ENCODE measurements around the gene NFXL1.

The NFXL1 gene

DNA sequence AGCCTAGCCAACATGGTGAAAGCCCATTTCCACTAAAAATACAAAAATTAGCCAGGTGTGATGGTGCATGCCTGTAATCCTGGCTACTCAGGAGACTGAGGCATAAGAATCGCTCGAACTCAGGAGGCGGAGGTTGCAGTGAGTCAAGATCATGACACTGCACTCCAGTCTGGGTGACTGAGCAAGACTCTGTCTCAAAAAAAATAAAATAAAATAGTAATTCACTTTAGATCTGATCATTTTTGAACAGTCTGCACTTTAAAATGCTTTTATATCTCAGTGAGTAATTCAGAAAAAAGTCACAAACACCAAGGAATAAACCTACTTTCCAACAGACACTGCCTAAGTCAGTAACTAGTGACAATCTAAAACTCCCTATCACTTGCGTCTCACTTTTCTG lies 50.9 kb downstream of the NFXL1 start:
- ChIA-PET CTCF (interaction anchor here (1.3 kb wide), 1 partner anchor 24 kb away, joined by 3 read pairs; no protein-coding TSS in a partner anchor), POLR2A (no interaction called here)
- DNase-seq (ENCODE audit: low read depth, low spot score): no peak
- H3K4me3 ChIP-seq (ENCODE audit: low read depth, low read length): no peak overlapping the region
- TF ChIP-seq, protein P1, sequence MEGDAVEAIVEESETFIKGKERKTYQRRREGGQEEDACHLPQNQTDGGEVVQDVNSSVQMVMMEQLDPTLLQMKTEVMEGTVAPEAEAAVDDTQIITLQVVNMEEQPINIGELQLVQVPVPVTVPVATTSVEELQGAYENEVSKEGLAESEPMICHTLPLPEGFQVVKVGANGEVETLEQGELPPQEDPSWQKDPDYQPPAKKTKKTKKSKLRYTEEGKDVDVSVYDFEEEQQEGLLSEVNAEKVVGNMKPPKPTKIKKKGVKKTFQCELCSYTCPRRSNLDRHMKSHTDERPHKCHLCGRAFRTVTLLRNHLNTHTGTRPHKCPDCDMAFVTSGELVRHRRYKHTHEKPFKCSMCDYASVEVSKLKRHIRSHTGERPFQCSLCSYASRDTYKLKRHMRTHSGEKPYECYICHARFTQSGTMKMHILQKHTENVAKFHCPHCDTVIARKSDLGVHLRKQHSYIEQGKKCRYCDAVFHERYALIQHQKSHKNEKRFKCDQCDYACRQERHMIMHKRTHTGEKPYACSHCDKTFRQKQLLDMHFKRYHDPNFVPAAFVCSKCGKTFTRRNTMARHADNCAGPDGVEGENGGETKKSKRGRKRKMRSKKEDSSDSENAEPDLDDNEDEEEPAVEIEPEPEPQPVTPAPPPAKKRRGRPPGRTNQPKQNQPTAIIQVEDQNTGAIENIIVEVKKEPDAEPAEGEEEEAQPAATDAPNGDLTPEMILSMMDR (IDR thresholded peaks at IDR 0.05; ENCODE audit: insufficient read depth, low read length, missing control alignments): no peak

DNA sequence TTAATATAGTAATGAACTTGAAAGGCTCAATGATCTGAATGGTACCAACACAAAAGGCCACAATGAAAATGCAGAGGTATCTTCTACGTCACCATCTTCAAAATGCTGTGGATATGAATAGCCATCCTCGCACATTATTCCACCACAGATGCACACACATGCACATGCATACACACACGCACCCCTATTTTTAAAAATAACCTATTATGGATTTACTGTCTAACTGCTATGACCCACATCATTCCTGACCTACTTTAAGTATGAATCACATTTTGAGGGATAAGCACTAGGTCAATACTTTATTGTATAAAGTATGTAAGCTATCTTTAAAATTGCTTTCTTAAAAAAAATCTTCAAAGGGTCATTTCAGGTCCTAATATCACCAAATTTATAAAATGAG lies 52.1 kb downstream of the NFXL1 start:
- H3K4me3 ChIP-seq (ENCODE audit: low read depth, low read length): no peak overlapping the region
- POLR2A ChIA-PET: interaction anchor here (0.9 kb wide), 1 partner anchor 26 kb away, joined by 3 read pairs; no protein-coding TSS in a partner anchor
- DNase-seq (ENCODE audit: low read depth, low spot score): no peak
- CTCF ChIA-PET: interaction anchor here (0.6 to 0.9 kb wide), 2 partner anchors 114 to 157 kb away, joined by 3 read pairs; no protein-coding TSS in a partner anchor
- TF ChIP-seq, protein P1 (IDR thresholded peaks at IDR 0.05; ENCODE audit: insufficient read depth, low read length, missing control alignments): no peak

DNA sequence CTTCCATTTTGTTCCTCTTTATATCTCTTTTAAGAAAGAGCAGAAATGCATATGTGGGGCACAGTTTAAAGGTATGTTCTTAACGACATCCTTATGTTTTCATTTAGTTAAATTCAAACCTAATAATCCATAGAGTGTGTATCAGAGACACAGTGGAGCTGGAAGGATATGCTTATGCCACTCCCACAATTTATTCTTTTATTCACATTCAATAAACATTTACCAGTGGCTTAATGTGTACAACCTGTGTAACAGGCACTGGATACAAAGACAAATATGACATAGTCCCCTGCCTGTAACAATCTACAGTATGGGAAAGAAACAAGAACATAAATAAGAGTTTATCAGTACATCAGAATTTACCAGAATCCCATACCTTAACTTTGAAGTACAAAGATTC lies 54.1 kb downstream of the NFXL1 start:
- TF ChIP-seq, protein P1 (IDR thresholded peaks at IDR 0.05; ENCODE audit: insufficient read depth, low read length, missing control alignments): no peak
- DNase-seq (ENCODE audit: low read depth, low spot score): no peak
- ChIA-PET CTCF (no interaction called here), POLR2A (interaction anchor here (0.7 kb wide), 1 partner anchor 163 kb away, joined by 3 read pairs; no protein-coding TSS in a partner anchor)
- H3K4me3 ChIP-seq (ENCODE audit: low read depth, low read length): no peak overlapping the region

DNA sequence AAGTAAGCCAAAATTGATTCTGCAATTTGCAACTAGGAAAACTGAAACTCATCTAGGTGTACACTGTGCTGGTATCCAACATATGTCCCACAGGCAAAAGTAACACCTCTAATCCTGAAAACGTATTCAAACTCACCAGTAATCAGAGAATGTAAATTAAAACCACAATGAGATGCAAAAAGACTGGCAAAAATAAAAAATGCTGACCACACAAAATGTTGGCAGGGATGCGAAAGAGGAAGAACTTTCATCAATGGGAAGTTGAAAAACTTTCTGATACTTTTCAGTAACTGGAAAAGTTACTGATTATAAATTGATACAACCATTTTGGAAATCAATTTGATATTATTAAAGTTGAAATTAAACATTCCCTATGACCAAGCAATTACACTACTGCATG lies 56.4 kb downstream of the NFXL1 start:
- TF ChIP-seq, protein P1 (IDR thresholded peaks at IDR 0.05; ENCODE audit: insufficient read depth, low read length, missing control alignments): no peak
- no peak for DNase-seq (ENCODE audit: low read depth, low spot score)
- CTCF ChIA-PET: interaction anchor here (4.9 kb wide), 1 partner anchor 21 kb away, joined by 30 read pairs; the partner anchor contains the start of gene CORIN
- H3K4me3 ChIP-seq (ENCODE audit: low read depth, low read length): no peak overlapping the region
- POLR2A ChIA-PET: no interaction called here

DNA sequence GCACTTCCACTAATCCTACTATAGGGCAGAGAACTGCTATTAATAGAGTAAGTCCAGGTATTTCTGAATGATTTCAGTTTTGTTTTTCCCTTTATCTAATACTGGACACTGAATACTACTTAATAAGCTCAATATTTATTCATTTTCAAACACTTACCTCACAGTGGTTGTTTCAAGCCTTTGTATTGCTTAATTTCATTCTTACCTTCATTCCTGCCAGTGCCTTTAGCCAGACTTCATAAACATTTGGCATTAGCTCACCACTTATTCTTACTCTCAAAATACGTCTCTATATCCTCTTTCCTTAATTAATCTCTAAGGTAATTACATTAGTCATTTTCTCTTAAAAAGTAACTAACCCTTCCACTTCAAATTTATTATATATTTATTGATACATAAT lies 57.7 kb downstream of the NFXL1 start:
- H3K4me3 ChIP-seq (ENCODE audit: low read depth, low read length): no peak overlapping the region
- POLR2A ChIA-PET: no interaction called here
- DNase-seq (ENCODE audit: low read depth, low spot score): no peak
- TF ChIP-seq, protein P1 (IDR thresholded peaks at IDR 0.05; ENCODE audit: insufficient read depth, low read length, missing control alignments): no peak
- CTCF ChIA-PET: interaction anchor here (1.2 to 4.9 kb wide), 3 partner anchors 18 to 151 kb away, joined by 3 to 30 read pairs (median 8); partner anchors contain the start of gene CORIN

DNA sequence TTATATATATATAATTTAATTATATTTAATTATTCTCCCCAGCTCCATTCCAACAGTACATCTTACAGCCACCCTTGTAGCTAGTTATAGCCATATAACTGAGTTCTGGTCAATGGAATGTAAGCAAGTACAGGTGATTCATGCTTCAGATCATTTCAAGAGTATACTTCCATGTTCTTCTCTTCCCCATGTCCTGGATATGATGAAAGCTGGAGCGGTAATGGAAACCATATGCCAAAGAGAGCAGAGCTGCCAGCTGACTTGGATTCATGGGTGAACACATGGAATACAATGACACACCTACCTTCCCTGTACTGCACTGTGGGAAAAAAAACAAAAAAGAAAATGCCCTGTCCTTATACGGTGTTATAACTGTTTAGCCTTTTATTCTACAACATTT lies 59.0 kb downstream of the NFXL1 start:
- ChIA-PET POLR2A (no interaction called here), CTCF (interaction anchor here (1.0 to 4.9 kb wide), 4 partner anchors 15 to 187 kb away, joined by 3 to 30 read pairs (median 4); partner anchors contain the start of gene CORIN)
- TF ChIP-seq, protein P1 (IDR thresholded peaks at IDR 0.05; ENCODE audit: insufficient read depth, low read length, missing control alignments): no peak
- no peak overlapping the region for H3K4me3 ChIP-seq (ENCODE audit: low read depth, low read length)
- DNase-seq (ENCODE audit: low read depth, low spot score): no peak
